ENCODE data around the gene SEMA3F. TPM values are rescaled to one million over a fixed set of nuclear protein-coding genes. Genes with fewer than 3 reads are reported as not detected.

Gene SEMA3F
- total and polyA plus RNA-seq, 2 donors (not counting 3 experiments of a cell fraction or from before 2014, with no cell fraction given): 65.8 to 99.1 TPM

DNA sequence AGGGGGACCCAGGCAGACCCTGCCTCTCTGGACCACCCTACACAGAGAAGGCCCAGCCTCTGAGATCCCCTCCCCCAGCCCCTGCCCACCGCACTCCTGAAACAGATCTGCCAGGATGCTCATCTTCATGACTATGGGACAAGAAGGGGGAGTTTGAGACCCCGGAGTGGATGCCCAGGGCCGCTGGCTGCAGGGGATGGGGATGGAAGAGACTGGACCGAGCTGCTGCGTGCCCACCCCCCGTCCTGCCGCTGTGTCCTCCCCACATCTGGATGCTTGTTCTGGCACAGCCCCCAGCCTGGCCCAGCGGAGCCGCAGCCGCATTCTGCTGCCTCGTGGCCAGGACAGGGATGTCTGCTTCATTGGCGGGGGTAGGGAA lies 30.3 kb upstream of the SEMA3F start:
- no peaks in the 10 kb centered on the region for H3K79me2 ChIP-seq (ENCODE audit: control insufficient read depth, insufficient read depth, low read length)
- TF ChIP-seq EZH2 (IDR thresholded peaks at IDR 0.05; ENCODE audit: borderline replicate concordance, low read depth, low read length, severe bottlenecking): no peak
- TF ChIP-seq JUN (IDR thresholded peaks at IDR 0.05; ENCODE audit: borderline replicate concordance, insufficient read depth, insufficient read length, low read depth): no peak
- TF ChIP-seq, protein P1, sequence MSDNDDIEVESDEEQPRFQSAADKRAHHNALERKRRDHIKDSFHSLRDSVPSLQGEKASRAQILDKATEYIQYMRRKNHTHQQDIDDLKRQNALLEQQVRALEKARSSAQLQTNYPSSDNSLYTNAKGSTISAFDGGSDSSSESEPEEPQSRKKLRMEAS (IDR thresholded peaks at IDR 0.05; ENCODE audit: insufficient read depth, insufficient read length): no peak
- TF ChIP-seq, protein P2, sequence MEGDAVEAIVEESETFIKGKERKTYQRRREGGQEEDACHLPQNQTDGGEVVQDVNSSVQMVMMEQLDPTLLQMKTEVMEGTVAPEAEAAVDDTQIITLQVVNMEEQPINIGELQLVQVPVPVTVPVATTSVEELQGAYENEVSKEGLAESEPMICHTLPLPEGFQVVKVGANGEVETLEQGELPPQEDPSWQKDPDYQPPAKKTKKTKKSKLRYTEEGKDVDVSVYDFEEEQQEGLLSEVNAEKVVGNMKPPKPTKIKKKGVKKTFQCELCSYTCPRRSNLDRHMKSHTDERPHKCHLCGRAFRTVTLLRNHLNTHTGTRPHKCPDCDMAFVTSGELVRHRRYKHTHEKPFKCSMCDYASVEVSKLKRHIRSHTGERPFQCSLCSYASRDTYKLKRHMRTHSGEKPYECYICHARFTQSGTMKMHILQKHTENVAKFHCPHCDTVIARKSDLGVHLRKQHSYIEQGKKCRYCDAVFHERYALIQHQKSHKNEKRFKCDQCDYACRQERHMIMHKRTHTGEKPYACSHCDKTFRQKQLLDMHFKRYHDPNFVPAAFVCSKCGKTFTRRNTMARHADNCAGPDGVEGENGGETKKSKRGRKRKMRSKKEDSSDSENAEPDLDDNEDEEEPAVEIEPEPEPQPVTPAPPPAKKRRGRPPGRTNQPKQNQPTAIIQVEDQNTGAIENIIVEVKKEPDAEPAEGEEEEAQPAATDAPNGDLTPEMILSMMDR (IDR thresholded peaks at IDR 0.05; ENCODE audit: extremely low read depth in 1 of 2, insufficient read depth in 1 of 2, low read depth in 1 of 2, low read length in 2 of 2): no peak
- no peak for TF ChIP-seq POLR2AphosphoS5 (IDR thresholded peaks at IDR 0.05; ENCODE audit: insufficient read depth, low read depth, low read length)
- no peak for TF ChIP-seq FOS (IDR thresholded peaks at IDR 0.05; ENCODE audit: borderline replicate concordance, insufficient read depth, low read length)
- TF ChIP-seq GATA2 (IDR thresholded peaks at IDR 0.05; ENCODE audit: insufficient read depth, insufficient read length, low read depth, low read length): no peak
- TF ChIP-seq POLR2A (IDR thresholded peaks at IDR 0.05; ENCODE audit: low read depth, low read length): no peak
- no peak for TF ChIP-seq MYC (IDR thresholded peaks at IDR 0.05; ENCODE audit: low read depth, low read length)
- no peaks in the 10 kb centered on the region for H3K9me1 ChIP-seq (replicated peaks; ENCODE audit: control insufficient read depth, extremely low read depth, insufficient read depth, low read length)
- no peaks in the 10 kb centered on the region for H3K27me3 ChIP-seq (ENCODE audit: control insufficient read depth in 2 of 2, insufficient read depth in 2 of 2, low read length in 2 of 2)
- no peak overlapping the region for H3K4me3 ChIP-seq (replicated peaks in 1 of 3; ENCODE audit: insufficient read depth in 1 of 3, low read depth in 1 of 3, low read length in 3 of 3)
- H3K4me1 ChIP-seq (ENCODE audit: control insufficient read depth, extremely low read depth, insufficient read depth, low read length): peaks cover 7% of the 10 kb centered on the region
- FAIRE-seq (no peak), DNase-seq (ENCODE audit: low read depth, low spot score) (no peak)
- peaks cover 0 to 10% of the 10 kb centered on the region in 2 experiments for H3K36me3 ChIP-seq (ENCODE audit: control insufficient read depth in 2 of 2, extremely low read depth in 1 of 2, insufficient read depth in 2 of 2, low read length in 2 of 2)
- POLR2A ChIA-PET: interaction anchor here (0.6 kb wide), 1 partner anchor 63 kb away, joined by 4 read pairs; no protein-coding TSS in a partner anchor
- no peaks in the 10 kb centered on the region for H4K20me1 ChIP-seq (replicated peaks; ENCODE audit: control insufficient read depth, extremely low read depth, insufficient read depth, low read length)
- no TSS peak for BruUV-seq (replicated peaks)
- H3K9me3 ChIP-seq (replicated peaks; ENCODE audit: control insufficient read depth, insufficient read depth, low read length): no peaks in the 10 kb centered on the region
- no peak overlapping the region for H2AFZ ChIP-seq (ENCODE audit: low read depth, low read length)
- H3K27ac ChIP-seq (ENCODE audit: insufficient read depth, low read depth, low read length): no peak overlapping the region
- CTCF ChIA-PET: interaction anchor here (4.4 to 6.3 kb wide), 2 partner anchors 28 to 66 kb away, joined by 40 to 177 read pairs; partner anchors contain the start of gene GNAT1
- dilution Hi-C loops (cut with MboI; ENCODE audit: extremely low pct_ligation_motif_present, low sequenced_read_pairs) (no loop called here), intact Hi-C loops (cut with micrococcal nuclease) (loop anchor here (10.0 kb wide), 1 partner anchor 140 kb away; the partner anchor contains the start of gene SEMA3B)
- no peak overlapping the region for H3K4me2 ChIP-seq (ENCODE audit: insufficient read depth, low read length)
- H3K9ac ChIP-seq (replicated peaks; ENCODE audit: extremely low read depth, insufficient read depth, low read length): no peak overlapping the region

Data from endothelial cell of umbilical vein (primary cell).